ENCODE data around the gene VCPKMT. TPM values are rescaled to one million over a fixed set of nuclear protein-coding genes. Genes with fewer than 3 reads are reported as not detected.
"Not testable (repeated sequence)": the region's sequence is repeated elsewhere in the genome, so short reads cannot be mapped to it uniquely, and the experiment has no call there.

The VCPKMT gene
- total RNA-seq, 1 experiment from 2014 or later, result 4.4 TPM

- in situ Hi-C loops (cut with HindIII; ENCODE audit: low sequenced_read_pairs), result no loop called here
- no peak for DNase-seq (ENCODE audit: low spot score)
Observed at GRCh38 chr14:50094056-50094755, 22.2 kb downstream of the VCPKMT start.

GRCh38 chr14:50093496-50093895 is 22.9 kb downstream of the VCPKMT start:
- in situ Hi-C loops (cut with HindIII; ENCODE audit: low sequenced_read_pairs), result no loop called here
- DNase-seq (ENCODE audit: low spot score), result no peak

GRCh38 chr14:50092006-50092555 is 24.3 kb downstream of the VCPKMT start:
- no peak for DNase-seq (ENCODE audit: low spot score)
- in situ Hi-C loops (cut with HindIII; ENCODE audit: low sequenced_read_pairs), result no loop called here

GRCh38 chr14:50091240-50091913 is 25.0 kb downstream of the VCPKMT start:
- in situ Hi-C loops (cut with HindIII; ENCODE audit: low sequenced_read_pairs), result no loop called here
- no peak for DNase-seq (ENCODE audit: low spot score)

GRCh38 chr14:50089208-50089607 is 27.2 kb downstream of the VCPKMT start:
- no peak for DNase-seq (ENCODE audit: low spot score)
- in situ Hi-C loops (cut with HindIII; ENCODE audit: low sequenced_read_pairs), result no loop called here

GRCh38 chr14:50088731-50089130 is 27.6 kb downstream of the VCPKMT start:
- in situ Hi-C loops (cut with HindIII; ENCODE audit: low sequenced_read_pairs), result no loop called here
- no peak for DNase-seq (ENCODE audit: low spot score)

GRCh38 chr14:50088117-50088515 is 28.3 kb downstream of the VCPKMT start:
- no peak for DNase-seq (ENCODE audit: low spot score)
- in situ Hi-C loops (cut with HindIII; ENCODE audit: low sequenced_read_pairs), result no loop called here

GRCh38 chr14:50087341-50088116 is 28.8 kb downstream of the VCPKMT start:
- in situ Hi-C loops (cut with HindIII; ENCODE audit: low sequenced_read_pairs), result no loop called here
- no peak for DNase-seq (ENCODE audit: low spot score)

GRCh38 chr14:50086321-50086711 is 30.1 kb downstream of the VCPKMT start:
- in situ Hi-C loops (cut with HindIII; ENCODE audit: low sequenced_read_pairs), result no loop called here
- DNase-seq (ENCODE audit: low spot score), result no peak

- in situ Hi-C loops (cut with HindIII; ENCODE audit: low sequenced_read_pairs), result no loop called here
- no peak for DNase-seq (ENCODE audit: low spot score)
Observed at GRCh38 chr14:50085570-50086320, 30.6 kb downstream of the VCPKMT start.

- no peak for DNase-seq (ENCODE audit: low spot score)
- in situ Hi-C loops (cut with HindIII; ENCODE audit: low sequenced_read_pairs), result no loop called here
Observed at GRCh38 chr14:50084666-50085065, 31.7 kb downstream of the VCPKMT start.

GRCh38 chr14:50083467-50084337 is 32.7 kb downstream of the VCPKMT start:
- in situ Hi-C loops (cut with HindIII; ENCODE audit: low sequenced_read_pairs), result no loop called here
- no peak for DNase-seq (ENCODE audit: low spot score)

- in situ Hi-C loops (cut with HindIII; ENCODE audit: low sequenced_read_pairs), result no loop called here
- no peak for DNase-seq (ENCODE audit: low spot score)
Observed at GRCh38 chr14:50082784-50083466, 33.4 kb downstream of the VCPKMT start.

- DNase-seq (ENCODE audit: low spot score), result no peak
- in situ Hi-C loops (cut with HindIII; ENCODE audit: low sequenced_read_pairs), result no loop called here
Observed at GRCh38 chr14:50082308-50082742, 34.0 kb downstream of the VCPKMT start.

- DNase-seq (ENCODE audit: low spot score); in situ Hi-C loops (cut with HindIII; ENCODE audit: low sequenced_read_pairs): not testable (repeated sequence)
Observed at GRCh38 chr14:50079103-50079502, 37.3 kb downstream of the VCPKMT start.

GRCh38 chr14:50073663-50074062 is 42.7 kb downstream of the VCPKMT start:
- DNase-seq (ENCODE audit: low spot score); in situ Hi-C loops (cut with HindIII; ENCODE audit: low sequenced_read_pairs): not testable (repeated sequence)

GRCh38 chr14:50072395-50072794 is 44.0 kb downstream of the VCPKMT start:
- in situ Hi-C loops (cut with HindIII; ENCODE audit: low sequenced_read_pairs), result no loop called here
- no peak for DNase-seq (ENCODE audit: low spot score)

Data from G401 (cell line).